LNCAP (cell line): Measurements from ENCODE around the gene NFATC1.

ENCODE experiments used
- TF ChIP-seq, protein P1 (sequence below): fragments of 450-650 bp; IDR thresholded peaks from 2 replicates; pipeline ENCODE4 v1.5.1; 2017; ENCODE audit warnings: mild to moderate bottlenecking

Gene NFATC1

DNA sequence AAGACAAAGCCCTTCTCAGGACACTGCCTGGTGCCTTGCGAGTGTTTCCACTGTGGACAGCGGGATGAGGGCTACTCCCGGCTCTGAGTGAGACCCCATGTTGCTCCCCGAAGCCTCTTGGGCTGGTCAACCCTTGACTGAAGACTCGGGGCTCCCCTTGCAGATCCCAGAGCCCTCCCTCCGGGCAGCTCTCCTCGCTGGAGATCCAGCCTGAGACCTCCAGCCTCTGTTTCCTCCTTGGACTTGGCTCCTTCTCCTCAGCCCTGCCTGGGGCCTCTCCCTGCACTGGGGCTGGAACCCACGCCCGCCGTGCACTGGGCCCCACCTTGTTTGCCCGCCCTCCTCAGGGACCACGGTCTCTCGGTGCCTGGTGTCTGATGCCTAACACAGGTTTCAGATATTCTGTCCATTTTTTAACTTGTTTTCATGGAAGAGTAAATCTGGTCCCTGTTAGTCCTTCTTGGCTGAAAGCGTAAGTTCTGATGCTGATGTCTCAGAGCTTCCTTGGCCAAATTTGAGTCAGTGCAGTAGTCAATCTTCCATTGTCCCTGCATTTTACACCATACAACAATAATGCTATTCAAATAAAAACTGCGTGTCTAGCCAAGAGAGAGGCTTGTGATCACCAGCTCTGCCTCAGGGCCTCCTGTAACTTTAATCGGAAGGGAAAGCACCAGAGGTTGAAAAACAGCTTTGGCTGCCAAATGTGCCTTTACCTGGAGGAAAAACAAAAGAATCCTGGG lies 144.6 kb downstream of the NFATC1 start:
- TF ChIP-seq, protein P1, sequence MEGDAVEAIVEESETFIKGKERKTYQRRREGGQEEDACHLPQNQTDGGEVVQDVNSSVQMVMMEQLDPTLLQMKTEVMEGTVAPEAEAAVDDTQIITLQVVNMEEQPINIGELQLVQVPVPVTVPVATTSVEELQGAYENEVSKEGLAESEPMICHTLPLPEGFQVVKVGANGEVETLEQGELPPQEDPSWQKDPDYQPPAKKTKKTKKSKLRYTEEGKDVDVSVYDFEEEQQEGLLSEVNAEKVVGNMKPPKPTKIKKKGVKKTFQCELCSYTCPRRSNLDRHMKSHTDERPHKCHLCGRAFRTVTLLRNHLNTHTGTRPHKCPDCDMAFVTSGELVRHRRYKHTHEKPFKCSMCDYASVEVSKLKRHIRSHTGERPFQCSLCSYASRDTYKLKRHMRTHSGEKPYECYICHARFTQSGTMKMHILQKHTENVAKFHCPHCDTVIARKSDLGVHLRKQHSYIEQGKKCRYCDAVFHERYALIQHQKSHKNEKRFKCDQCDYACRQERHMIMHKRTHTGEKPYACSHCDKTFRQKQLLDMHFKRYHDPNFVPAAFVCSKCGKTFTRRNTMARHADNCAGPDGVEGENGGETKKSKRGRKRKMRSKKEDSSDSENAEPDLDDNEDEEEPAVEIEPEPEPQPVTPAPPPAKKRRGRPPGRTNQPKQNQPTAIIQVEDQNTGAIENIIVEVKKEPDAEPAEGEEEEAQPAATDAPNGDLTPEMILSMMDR: no peak

DNA sequence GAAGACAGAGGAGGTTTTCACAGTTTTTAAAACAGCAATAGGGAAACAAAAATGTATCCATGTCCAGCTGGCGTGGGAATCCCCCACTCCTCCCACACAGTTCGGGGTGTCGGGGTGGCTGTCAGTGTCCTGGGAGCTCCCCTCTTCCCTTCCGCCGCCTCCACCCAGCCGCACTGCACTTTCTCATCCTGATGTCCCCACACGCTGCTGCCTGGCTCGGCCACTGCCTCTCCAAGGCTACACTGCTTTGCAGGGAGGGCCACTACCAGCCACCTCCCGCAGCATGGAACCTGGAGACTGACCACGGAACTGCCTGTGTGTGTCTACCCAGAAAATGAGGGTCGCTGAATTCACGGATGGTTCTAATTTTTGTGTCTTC lies 145.2 kb downstream of the NFATC1 start:
- TF ChIP-seq, protein P1: no peak

DNA sequence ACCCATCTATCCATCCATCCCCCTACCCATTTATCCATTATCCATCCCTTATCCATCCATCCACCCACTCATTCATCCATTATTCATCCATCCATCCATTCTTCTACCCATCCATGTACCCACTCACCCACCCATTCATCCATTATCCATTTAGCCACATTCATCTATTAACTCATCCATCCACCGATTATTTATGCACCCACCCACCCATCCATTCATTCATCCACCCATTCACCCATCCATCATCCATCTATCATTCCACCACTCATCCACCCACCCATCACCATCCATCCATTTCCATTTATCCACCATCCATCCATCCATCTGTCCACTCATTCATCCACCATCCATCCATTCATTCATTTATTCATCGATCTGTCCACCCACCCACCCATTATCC lies 146.5 kb downstream of the NFATC1 start:
- TF ChIP-seq, protein P1: no peak

DNA sequence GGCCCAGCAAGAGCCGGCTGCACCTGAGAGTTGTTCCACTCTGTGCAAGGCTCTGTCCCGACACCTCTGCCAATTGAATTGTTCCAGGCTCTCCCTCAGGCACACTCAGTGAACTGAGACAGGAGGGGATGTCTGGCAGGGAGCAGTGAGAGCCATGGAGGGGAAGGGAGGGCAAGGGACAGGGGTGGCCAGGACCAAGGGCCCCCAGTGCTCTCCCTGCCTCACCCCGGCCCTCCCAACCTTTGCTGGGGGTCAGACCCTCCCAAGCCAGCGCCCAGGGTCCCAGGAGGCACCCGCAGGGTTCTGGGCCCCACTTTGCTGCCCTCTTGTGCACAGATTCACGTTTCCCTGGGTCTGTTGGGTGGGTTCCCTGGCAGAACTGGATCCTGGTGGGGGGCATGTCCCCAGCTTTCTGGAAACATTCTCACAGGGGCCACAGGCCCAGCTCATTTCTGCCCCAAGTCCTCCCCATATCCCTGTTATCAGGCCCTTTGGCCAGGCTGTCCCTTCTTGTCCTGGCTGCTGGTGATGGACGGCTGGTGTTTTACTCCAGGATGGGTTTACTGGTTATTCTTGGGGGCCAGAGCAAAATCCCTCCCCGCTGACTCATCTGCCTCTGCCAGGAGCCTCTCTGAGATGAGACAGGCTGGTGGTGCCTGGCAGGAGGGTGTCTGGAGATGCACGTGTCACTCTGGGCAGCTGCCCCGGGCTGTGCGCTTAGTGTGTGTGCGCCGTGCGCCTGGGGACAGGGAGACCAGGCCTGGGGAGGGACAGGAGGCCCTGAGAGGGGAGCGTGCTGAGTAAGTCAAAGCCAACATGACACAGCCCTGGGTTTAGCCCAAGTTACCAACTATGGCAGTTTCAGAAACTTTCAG lies 147.4 kb downstream of the NFATC1 start:
- TF ChIP-seq, protein P1: no peak

DNA sequence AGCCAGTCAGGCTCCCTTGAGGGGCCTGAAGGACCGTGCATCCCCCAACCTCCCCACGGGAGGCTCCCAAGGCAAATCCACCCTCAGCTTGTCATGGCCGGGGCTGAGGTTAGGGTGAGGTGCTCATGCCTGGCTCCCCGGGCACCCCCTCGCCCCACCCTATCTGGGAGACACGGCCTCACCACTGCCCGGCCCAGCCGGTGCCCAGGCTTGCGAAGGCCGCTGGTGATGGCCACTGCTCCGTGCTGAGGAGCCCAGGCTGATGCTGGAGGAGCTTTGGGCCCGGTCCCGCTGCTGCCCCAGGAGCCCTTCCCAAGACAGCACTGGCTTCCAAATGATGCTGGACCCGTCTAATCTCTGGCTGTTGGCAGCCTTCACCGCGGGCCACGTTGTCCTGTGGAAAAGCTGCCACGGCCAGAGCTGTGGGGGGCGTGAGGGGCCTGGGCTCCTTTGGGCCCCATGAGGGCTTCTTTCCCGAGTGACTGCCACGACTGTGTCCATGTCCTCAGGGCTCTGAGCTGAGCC lies 148.2 kb downstream of the NFATC1 start:
- TF ChIP-seq, protein P1: no peak

DNA sequence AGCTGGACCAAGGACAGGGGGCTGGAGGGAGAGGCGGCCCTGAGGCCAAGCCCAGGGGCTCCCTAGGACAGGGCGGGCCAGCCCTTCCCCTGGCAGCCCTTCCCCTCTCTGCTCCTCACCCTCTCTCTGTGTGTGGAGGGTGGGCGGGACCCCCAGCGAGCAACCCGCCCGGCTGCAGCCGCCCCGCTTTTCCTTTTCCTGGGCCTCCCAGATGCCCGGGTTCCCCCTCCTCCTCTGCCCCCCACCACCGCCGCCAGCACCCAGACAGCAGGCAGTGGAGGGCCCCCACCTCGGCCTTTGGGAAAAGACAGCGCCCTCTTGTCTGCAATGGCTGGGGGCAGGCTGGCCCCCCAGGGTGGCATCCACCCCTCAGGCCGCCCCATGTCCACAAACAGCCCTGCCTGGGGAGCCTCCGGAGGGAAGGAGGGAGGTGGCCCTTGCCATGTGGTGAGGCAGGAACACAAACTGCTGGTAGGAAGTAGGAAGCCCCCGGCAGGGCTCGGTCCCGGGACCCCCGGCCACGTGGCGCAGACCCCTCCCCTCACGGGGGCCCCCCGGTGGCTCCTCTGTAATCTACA lies 148.7 kb downstream of the NFATC1 start:
- TF ChIP-seq, protein P1: no peak

DNA sequence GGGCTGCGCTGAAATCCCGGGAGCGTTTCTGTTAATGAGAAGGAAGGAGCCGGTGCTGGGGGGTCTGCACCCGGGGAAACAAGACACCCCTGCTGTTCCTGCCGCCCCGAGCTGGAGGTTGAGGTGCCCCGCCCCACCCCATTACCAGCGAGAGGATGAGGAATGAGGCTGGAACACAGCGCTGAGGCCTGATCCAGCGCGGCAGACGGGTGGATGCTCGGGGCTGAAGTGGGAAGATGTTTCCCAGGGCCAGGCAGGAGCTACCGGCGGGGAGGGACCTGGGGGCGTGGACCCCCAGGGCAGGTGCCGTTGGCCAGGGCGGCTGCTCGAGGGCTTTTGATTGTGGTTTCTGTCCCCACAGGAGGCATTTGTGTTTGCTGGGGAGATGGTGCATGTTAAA lies 149.5 kb downstream of the NFATC1 start:
- TF ChIP-seq, protein P1: no peak
